H1 (cell line): ENCODE data around the gene IL31RA. TPM values are rescaled to one million over a fixed set of nuclear protein-coding genes. Genes with fewer than 3 reads are reported as not detected.
A peak's percentile ranks its signal among the peaks of the same experiment; 100 is the strongest.

Source experiments
- CTCF ChIA-PET: fragments of 300-600 bp; sonication (Branson Sonifier 250); formaldehyde crosslinking; loops from one replicate; lab custom pipeline; 2021; ENCODE audit not compliant: partially characterized antibody; lab: Charles Lee
- POLR2A ChIA-PET: fragments of 300-600 bp; sonication (Branson Sonifier 250); formaldehyde crosslinking; loops from one replicate; lab custom pipeline; 2021; ENCODE audit warnings: inconsistent platforms; ENCODE audit not compliant: partially characterized antibody; lab: Charles Lee
- DNase-seq, 2 experiments: peaks; one replicate each; pipeline versions ENCODE4 v3.0.0 to v3.0.0-alpha.2; 2010 to 2022; ENCODE audit warnings: low spot score in 2 of 2, low read depth in 1 of 2, mixed read lengths in 1 of 2
- FAIRE-seq: peaks from 2 replicates; lab custom pipeline; 2011; peaks lifted over from hg19 to GRCh38; lab: Jason Lieb, UNC
- H2AFZ ChIP-seq: 2 replicates; pipeline ENCODE4 v1.8.1; 2012; ENCODE audit warnings: low read length, inconsistent platforms
- H2AK5ac ChIP-seq: 2 replicates; pipeline ENCODE4 v1.6.1; 2013; ENCODE audit warnings: low read depth, low read length
- H2BK120ac ChIP-seq: replicated peaks from 2 replicates; pipeline ENCODE3; 2013; ENCODE audit warnings: low read depth, low read length, inconsistent platforms
- H2BK12ac ChIP-seq: 2 replicates; pipeline ENCODE4 v1.6.1; 2013; ENCODE audit warnings: low read depth, low read length
- H2BK15ac ChIP-seq: 2 replicates; pipeline ENCODE4 v1.6.1; 2013; ENCODE audit warnings: low read length
- H2BK20ac ChIP-seq: 2 replicates; pipeline ENCODE4 v1.6.1; 2013; ENCODE audit warnings: low read length
- H2BK5ac ChIP-seq: 2 replicates; pipeline ENCODE4 v1.6.1; 2013; ENCODE audit warnings: low read depth, low read length
- H3K14ac ChIP-seq: 2 replicates; pipeline ENCODE4 v1.6.1; 2013; ENCODE audit warnings: inconsistent platforms; ENCODE audit not compliant: insufficient read length
- H3K18ac ChIP-seq: 2 replicates; pipeline ENCODE4 v1.6.1; 2013; ENCODE audit warnings: low read length; ENCODE audit errors: extremely low read depth
- H3K23ac ChIP-seq: 2 replicates; pipeline ENCODE4 v1.6.1; 2013; ENCODE audit warnings: inconsistent platforms; ENCODE audit not compliant: insufficient read length
- H3K23me2 ChIP-seq: 2 replicates; pipeline ENCODE4 v1.6.1; 2013; ENCODE audit warnings: low read depth, low read length
- H3K27ac ChIP-seq: 2 replicates; pipeline ENCODE4 v1.6.1; 2011; ENCODE audit warnings: low read depth, low read length, inconsistent platforms
- H3K27me3 ChIP-seq, 4 experiments: replicated peaks in 1 of 4; 1 replicate in 1 of 4; 2 replicates in 3 of 4; pipeline versions ENCODE4 v1.6.1 to v1.8.1; 2011 to 2013; ENCODE audit warnings: low read length in 3 of 4, mild to moderate bottlenecking in 3 of 4, inconsistent platforms in 2 of 4, mixed read lengths in 2 of 4, moderate library complexity in 1 of 4; ENCODE audit not compliant: control insufficient read depth in 3 of 4, insufficient read depth in 3 of 4; ENCODE audit errors: extremely low read depth in 1 of 4
- H3K36me3 ChIP-seq, 4 experiments: 2 replicates each; pipeline versions ENCODE4 v1.6.1 to v1.8.1; 2011 to 2013; ENCODE audit warnings: mild to moderate bottlenecking in 4 of 4, low read length in 3 of 4, moderate library complexity in 2 of 4, control low read depth in 1 of 4, inconsistent platforms in 1 of 4; ENCODE audit not compliant: insufficient read depth in 4 of 4, control insufficient read depth in 2 of 4
- H3K4ac ChIP-seq: replicated peaks from 2 replicates; pipeline ENCODE3; 2013; ENCODE audit warnings: low read length, low read depth, mixed read lengths, inconsistent platforms; ENCODE audit not compliant: insufficient read length
- H3K4me1 ChIP-seq, 4 experiments: replicated peaks in 1 of 4; 1 replicate in 1 of 4; 2 replicates in 3 of 4; pipeline versions ENCODE4 v1.6.1 to v1.8.1; 2011 to 2013; ENCODE audit warnings: low read length in 3 of 4, inconsistent platforms in 2 of 4, mixed read lengths in 1 of 4; ENCODE audit not compliant: insufficient read depth in 4 of 4, control insufficient read depth in 3 of 4
- H3K4me2 ChIP-seq, 2 experiments: 2 replicates each; pipeline versions ENCODE4 v1.6.1 to v1.8.1; 2011 to 2013; ENCODE audit warnings: low read depth in 2 of 2, low read length in 2 of 2, control low read depth in 1 of 2, inconsistent platforms in 1 of 2, mild to moderate bottlenecking in 1 of 2; ENCODE audit not compliant: insufficient read depth in 1 of 2
- H3K4me3 ChIP-seq, 4 experiments: fragments of 200-600, 300-600 bp in 1 of 4; sonication (generic), shearing (Covaris generic), sonication (Bioruptor Twin) in 1 of 4; 2 replicates each; pipeline versions ENCODE4 v1.5.1 to v1.8.1; 2011 to 2016; ENCODE audit warnings: low read length in 4 of 4, low read depth in 3 of 4, control low read depth in 2 of 4, inconsistent platforms in 2 of 4, mild to moderate bottlenecking in 2 of 4, mixed read lengths in 1 of 4, moderate library complexity in 1 of 4; ENCODE audit not compliant: insufficient read depth in 2 of 4; ENCODE audit errors: extremely low read depth in 1 of 4
- H3K56ac ChIP-seq: replicated peaks from 2 replicates; pipeline ENCODE3; 2013; ENCODE audit warnings: low read depth, mild to moderate bottlenecking, mixed read lengths, low read length, inconsistent platforms; ENCODE audit not compliant: insufficient read length
- H3K79me1 ChIP-seq: 2 replicates; pipeline ENCODE4 v1.6.1; 2013; ENCODE audit warnings: low read depth, low read length, control low read depth
- H3K79me2 ChIP-seq, 2 experiments: 2 replicates each; pipeline versions ENCODE4 v1.6.1 to v1.8.1; 2012 to 2013; ENCODE audit warnings: low read length in 2 of 2, mild to moderate bottlenecking in 2 of 2, inconsistent platforms in 1 of 2; ENCODE audit not compliant: insufficient read depth in 2 of 2, control insufficient read depth in 1 of 2
- H3K9ac ChIP-seq, 4 experiments: replicated peaks in 1 of 4; 1 replicate in 1 of 4; 2 replicates in 3 of 4; pipeline versions ENCODE4 v1.6.1 to v1.8.1; 2011 to 2013; ENCODE audit warnings: low read depth in 3 of 4, low read length in 3 of 4, control low read depth in 2 of 4, mild to moderate bottlenecking in 2 of 4, moderate library complexity in 2 of 4, inconsistent platforms in 1 of 4; ENCODE audit errors: extremely low read depth in 1 of 4
- H3K9me3 ChIP-seq, 2 experiments: 2 replicates each; pipeline versions ENCODE4 v1.6.1 to v1.8.1; 2012 to 2013; ENCODE audit warnings: mild to moderate bottlenecking in 2 of 2, moderate library complexity in 2 of 2, control low read depth in 1 of 2, inconsistent platforms in 1 of 2, low read depth in 1 of 2, low read length in 1 of 2, mixed read lengths in 1 of 2; ENCODE audit not compliant: insufficient read depth in 2 of 2
- H4K20me1 ChIP-seq, 2 experiments: replicated peaks in 1 of 2; 2 replicates each; pipeline versions ENCODE3 to v1.8.1; 2011 to 2013; ENCODE audit warnings: inconsistent platforms in 2 of 2, low read length in 2 of 2, mild to moderate bottlenecking in 1 of 2; ENCODE audit not compliant: insufficient read depth in 2 of 2, control insufficient read depth in 1 of 2
- H4K5ac ChIP-seq: 2 replicates; pipeline ENCODE4 v1.6.1; 2013; ENCODE audit warnings: low read length, low read depth, mixed read lengths, inconsistent platforms; ENCODE audit not compliant: insufficient read length
- H4K8ac ChIP-seq: 2 replicates; pipeline ENCODE4 v1.8.0; 2013; ENCODE audit warnings: mild to moderate bottlenecking, moderate library complexity, low read length, inconsistent platforms; ENCODE audit not compliant: insufficient read depth; ENCODE audit errors: extremely low read depth
- H4K91ac ChIP-seq: replicated peaks from 2 replicates; pipeline ENCODE3; 2013; ENCODE audit warnings: low read length, mixed read lengths, inconsistent platforms; ENCODE audit not compliant: insufficient read length
- BACH1 ChIP-seq: IDR thresholded peaks from 2 replicates; pipeline ENCODE4 v1.6.1; 2012; ENCODE audit warnings: low read length, improper control_type of control experiment
- CHD1 ChIP-seq: IDR thresholded peaks from 2 replicates; pipeline ENCODE4 v1.6.1; 2012; ENCODE audit warnings: low read depth, low read length, improper control_type of control experiment
- E2F6 ChIP-seq: IDR thresholded peaks from 2 replicates; pipeline ENCODE4 v1.6.1; 2012; ENCODE audit warnings: inconsistent platforms
- MAX ChIP-seq: IDR thresholded peaks from 2 replicates; pipeline ENCODE4 v1.6.1; 2012; ENCODE audit warnings: inconsistent platforms
- NANOG ChIP-seq: IDR thresholded peaks from 2 replicates; pipeline ENCODE4 v1.6.1; 2011; ENCODE audit warnings: low read length, low read depth, mild to moderate bottlenecking, inconsistent platforms; ENCODE audit not compliant: insufficient read depth, poor library complexity, severe bottlenecking
- POLR2AphosphoS5 ChIP-seq: IDR thresholded peaks from 2 replicates; pipeline ENCODE4 v1.6.1; 2011; ENCODE audit warnings: low read depth, low read length
- RBBP5 ChIP-seq: IDR thresholded peaks from 2 replicates; pipeline ENCODE4 v1.7.1; 2012; ENCODE audit warnings: low read depth, mild to moderate bottlenecking, inconsistent platforms, low read length, moderate library complexity, borderline replicate concordance
- SIN3A ChIP-seq, 2 experiments: IDR thresholded peaks in 1 of 2; conservative IDR thresholded peaks in 1 of 2; 2 replicates each; pipeline ENCODE4 v1.6.1; 2011 to 2012; ENCODE audit warnings: low read length in 2 of 2, improper control_type of control experiment in 1 of 2, low read depth in 1 of 2, mild to moderate bottlenecking in 1 of 2
- SRF ChIP-seq: IDR thresholded peaks from 2 replicates; pipeline ENCODE4 v1.6.1; 2011; ENCODE audit warnings: mild to moderate bottlenecking, low read depth, low read length, moderate library complexity
- ZNF274 ChIP-seq: IDR thresholded peaks from 2 replicates; pipeline ENCODE4 v1.7.0; 2012; ENCODE audit warnings: low read length, borderline replicate concordance; ENCODE audit errors: extremely low read depth
- WGBS, 2 experiments: shearing (Covaris generic) in 1 of 2; methylation state at CpG; one replicate each; pipeline versions ENCODE4 v1.1.6 to v1.1.7; 2013 to 2015; ENCODE audit warnings: low lambda C conversion rate in 2 of 2, mixed read lengths in 2 of 2, inconsistent platforms in 1 of 2, low coverage in 1 of 2, missing lambda C conversion rate in 1 of 2; ENCODE audit not compliant: insufficient replicate concordance in 2 of 2, insufficient coverage in 1 of 2, insufficient read length in 1 of 2; ENCODE audit errors: extremely low coverage in 1 of 2, missing lambda C conversion rate in 1 of 2; 5-methylcytosine and 5-hydroxymethylcytosine counted together
- polyA plus RNA-seq, 7 experiments: library from polyadenylated mRNA; depleted of rRNA in 3 of 7; stranded (reverse) in 5 of 7; unstranded in 2 of 7; fragments of >200 nt in 5 of 7; fragments of 200-250 nt in 2 of 7; gene quantifications; 1 replicate in 5 of 7; 2 replicates in 1 of 7; 4 replicates in 1 of 7; pipeline versions ENCODE4 v1.2.1 to v1.2.3, GENCODE V29; 2011 to 2013; ENCODE audit warnings: missing spikeins in 2 of 7, mixed read lengths in 2 of 7
- total RNA-seq: library from RNA; stranded (reverse); fragmentation: NEBNext Ultra II Directional; extraction: Animal tissue kit (Norgen Biotek cat#: 25700); gene quantifications from 2 replicates; pipeline ENCODE4 v1.2.1, GENCODE V29; 2021

Gene IL31RA
- total and polyA plus RNA-seq, 2 of the 8 experiments (the other 6 are each of a cell fraction or from before 2014, with no cell fraction given), result not detected

GRCh38 chr5:55917402-55918086, 66.4 kb downstream of the IL31RA start:
- Histone ChIP-seq H3K4ac (no peak overlapping the region), H3K14ac (no peak overlapping the region), H2BK12ac (no peak overlapping the region), H2BK15ac (no peak overlapping the region), H3K4me2 (no peak overlapping the region), H3K9ac (no peak overlapping the region), H3K27ac (no peak overlapping the region), H3K4me3 (no peak overlapping the region), H2BK120ac (no peak overlapping the region), H3K79me2 (no peaks in the 10 kb centered on the region), H3K23ac (no peak overlapping the region), H3K36me3 (no peaks in the 10 kb centered on the region), H4K5ac (no peak overlapping the region), H3K9me3 (no peaks in the 10 kb centered on the region), H4K91ac (no peak overlapping the region), H2AFZ (no peak overlapping the region), H3K79me1 (no peaks in the 10 kb centered on the region), H4K8ac (peak overlapping the region; percentile 11), H3K27me3 (no peaks in the 10 kb centered on the region), H3K4me1 (no peaks in the 10 kb centered on the region; a peak in 1 of 7 replicates), H2AK5ac (no peak overlapping the region), H3K56ac (no peak overlapping the region), H2BK20ac (no peak overlapping the region), H2BK5ac (no peak overlapping the region), H3K18ac (no peak overlapping the region), H4K20me1 (no peaks in the 10 kb centered on the region), H3K23me2 (0 out of 2 replicates have a peak, but pooled peaks cover 2% of the 10 kb centered on the region)
- no peak for DNase-seq
- FAIRE-seq, result no peak
- TF ChIP-seq BACH1, result no peak
- no peak for TF ChIP-seq E2F6
- TF ChIP-seq POLR2AphosphoS5, result no peak
- no peak for TF ChIP-seq MAX
- no peak for TF ChIP-seq ZNF274
- TF ChIP-seq SRF, result no peak
- TF ChIP-seq CHD1, result no peak
- TF ChIP-seq RBBP5, result no peak
- no peak for TF ChIP-seq SIN3A (conservative IDR thresholded peaks at IDR 0.05 in 1 of 2, IDR thresholded peaks at IDR 0.05 in 1 of 2; ENCODE audit: low read depth in 1 of 2, low read length in 2 of 2)
- no peak for TF ChIP-seq NANOG
- 88% methylated on average over 5 of the region's 5 CpGs; no CpG with 5 or more reads in 1 of the 2 experiments for WGBS, 2 experiments
- ChIA-PET CTCF (interaction anchor here (0.8 kb wide), 1 partner anchor 9 kb away, joined by 3 read pairs; no protein-coding TSS in a partner anchor), POLR2A (no interaction called here)
